Measurements from ENCODE around the gene BCL11A. TPM values are rescaled to one million over a fixed set of nuclear protein-coding genes. Genes with fewer than 3 reads are reported as not detected.

The BCL11A gene
- polyA plus RNA-seq, 1 donor (not counting 4 experiments of a cell fraction or from before 2014, with no cell fraction given) = 5.0 TPM

- Histone ChIP-seq H3K9me1 (ENCODE audit: control insufficient read depth, extremely low read depth, insufficient read depth, low read length) (no peaks in the 10 kb centered on the region), H3K4me3 (ENCODE audit: control insufficient read depth in 2 of 3, extremely low read depth in 1 of 3, insufficient read depth in 2 of 3, low read depth in 1 of 3, low read length in 3 of 3) (no peak overlapping the region), H3K9me3 (ENCODE audit: control insufficient read depth, low read depth, low read length) (no peaks in the 10 kb centered on the region), H3K79me2 (ENCODE audit: control insufficient read depth, insufficient read depth, low read length) (no peaks in the 10 kb centered on the region), H3K36me3 (ENCODE audit: control insufficient read depth in 2 of 2, extremely low read depth in 1 of 2, insufficient read depth in 2 of 2, low read length in 2 of 2) (no peaks in the 10 kb centered on the region), H3K4me2 (ENCODE audit: control insufficient read depth, extremely low read depth, insufficient read depth, low read depth, low read length) (no peak overlapping the region), H3K9ac (ENCODE audit: control insufficient read depth, extremely low read depth, insufficient read depth, low read length) (no peak overlapping the region), H3K27me3 (ENCODE audit: control insufficient read depth, extremely low read depth, insufficient read depth, low read length) (no peaks in the 10 kb centered on the region), H3K27ac (ENCODE audit: control insufficient read depth, insufficient read depth, low read length) (no peak overlapping the region), H4K20me1 (ENCODE audit: control insufficient read depth, extremely low read depth, insufficient read depth, low read length) (no peaks in the 10 kb centered on the region), H3K4me1 (ENCODE audit: control insufficient read depth, extremely low read depth, insufficient read depth, low read length) (peaks cover 3% of the 10 kb centered on the region), H2AFZ (ENCODE audit: control insufficient read depth, low read length) (no peak overlapping the region)
- TF ChIP-seq CTCF (optimal IDR thresholded peaks at IDR 0.05 in 1 of 3, IDR thresholded peaks at IDR 0.05 in 1 of 3, conservative IDR thresholded peaks at IDR 0.05 in 1 of 3; ENCODE audit: extremely low read depth in 1 of 3, insufficient read depth in 2 of 3, low read length in 3 of 3) (no peak), EZH2 (IDR thresholded peaks at IDR 0.05; ENCODE audit: low read length) (no peak)
- DNase-seq (ENCODE audit: low read depth, low spot score) (no peak), FAIRE-seq (no peak)
- dilution Hi-C loops (cut with MboI; ENCODE audit: extremely low pct_ligation_motif_present, low sequenced_read_pairs) = no loop called here
Measured at GRCh38 chr2:60490848-60491247, 62.6 kb downstream of the BCL11A start.

GRCh38 chr2:60490441-60490840 is 63.0 kb downstream of the BCL11A start:
- dilution Hi-C loops (cut with MboI; ENCODE audit: extremely low pct_ligation_motif_present, low sequenced_read_pairs) = no loop called here
- Histone ChIP-seq H4K20me1 (ENCODE audit: control insufficient read depth, extremely low read depth, insufficient read depth, low read length) (no peaks in the 10 kb centered on the region), H3K9me3 (ENCODE audit: control insufficient read depth, low read depth, low read length) (no peaks in the 10 kb centered on the region), H3K4me1 (ENCODE audit: control insufficient read depth, extremely low read depth, insufficient read depth, low read length) (peaks cover 3% of the 10 kb centered on the region), H3K79me2 (ENCODE audit: control insufficient read depth, insufficient read depth, low read length) (no peaks in the 10 kb centered on the region), H3K27ac (ENCODE audit: control insufficient read depth, insufficient read depth, low read length) (no peak overlapping the region), H3K9ac (ENCODE audit: control insufficient read depth, extremely low read depth, insufficient read depth, low read length) (no peak overlapping the region), H3K4me2 (ENCODE audit: control insufficient read depth, extremely low read depth, insufficient read depth, low read depth, low read length) (no peak overlapping the region), H3K9me1 (ENCODE audit: control insufficient read depth, extremely low read depth, insufficient read depth, low read length) (no peaks in the 10 kb centered on the region), H2AFZ (ENCODE audit: control insufficient read depth, low read length) (no peak overlapping the region), H3K36me3 (ENCODE audit: control insufficient read depth in 2 of 2, extremely low read depth in 1 of 2, insufficient read depth in 2 of 2, low read length in 2 of 2) (no peaks in the 10 kb centered on the region), H3K27me3 (ENCODE audit: control insufficient read depth, extremely low read depth, insufficient read depth, low read length) (no peaks in the 10 kb centered on the region), H3K4me3 (ENCODE audit: control insufficient read depth in 2 of 3, extremely low read depth in 1 of 3, insufficient read depth in 2 of 3, low read depth in 1 of 3, low read length in 3 of 3) (no peak overlapping the region)
- no peak for DNase-seq (ENCODE audit: low read depth, low spot score)
- no peak for FAIRE-seq
- TF ChIP-seq CTCF (optimal IDR thresholded peaks at IDR 0.05 in 1 of 3, IDR thresholded peaks at IDR 0.05 in 1 of 3, conservative IDR thresholded peaks at IDR 0.05 in 1 of 3; ENCODE audit: extremely low read depth in 1 of 3, insufficient read depth in 2 of 3, low read length in 3 of 3) (no peak), EZH2 (IDR thresholded peaks at IDR 0.05; ENCODE audit: low read length) (no peak)

Data from keratinocyte (primary cell).